PC-3 (cell line): ENCODE data around the gene ANKS1A.

ENCODE experiments used
- EZH2 ChIP-seq: fragments of 300-600 bp; sonication (generic); IDR thresholded peaks from one replicate; pipeline ENCODE4 v1.6.1; 2017; ENCODE audit warnings: antibody characterized with exemption, mild to moderate bottlenecking, low read length; ENCODE audit not compliant: unreplicated experiment
- TF ChIP-seq, protein P1 (sequence below): fragments of 300-600 bp; sonication (generic); conservative IDR thresholded peaks from 2 replicates; pipeline ENCODE4 v1.5.1; 2017; ENCODE audit warnings: antibody characterized with exemption, low read depth, mild to moderate bottlenecking, low read length

DNA sequence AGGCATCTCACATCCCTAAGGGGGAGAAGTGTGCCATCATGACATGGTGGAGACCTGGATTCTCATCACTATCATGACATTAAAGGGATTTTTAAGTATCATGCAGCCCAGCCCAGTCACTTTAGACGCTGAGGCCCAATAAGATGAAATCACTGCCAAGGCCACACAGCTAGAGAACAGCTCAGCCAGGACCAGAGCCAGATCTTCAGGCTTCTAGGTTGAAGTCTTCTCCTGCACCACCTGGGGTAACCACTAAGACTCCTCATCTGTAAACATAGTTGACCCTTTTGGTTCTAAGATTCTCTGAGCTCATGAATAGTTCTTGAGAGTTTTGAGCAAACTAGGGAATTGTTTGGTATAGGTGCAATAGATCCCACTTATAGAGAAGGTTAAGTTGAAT lies 126.9 kb downstream of the ANKS1A start:
- TF ChIP-seq, protein P1, sequence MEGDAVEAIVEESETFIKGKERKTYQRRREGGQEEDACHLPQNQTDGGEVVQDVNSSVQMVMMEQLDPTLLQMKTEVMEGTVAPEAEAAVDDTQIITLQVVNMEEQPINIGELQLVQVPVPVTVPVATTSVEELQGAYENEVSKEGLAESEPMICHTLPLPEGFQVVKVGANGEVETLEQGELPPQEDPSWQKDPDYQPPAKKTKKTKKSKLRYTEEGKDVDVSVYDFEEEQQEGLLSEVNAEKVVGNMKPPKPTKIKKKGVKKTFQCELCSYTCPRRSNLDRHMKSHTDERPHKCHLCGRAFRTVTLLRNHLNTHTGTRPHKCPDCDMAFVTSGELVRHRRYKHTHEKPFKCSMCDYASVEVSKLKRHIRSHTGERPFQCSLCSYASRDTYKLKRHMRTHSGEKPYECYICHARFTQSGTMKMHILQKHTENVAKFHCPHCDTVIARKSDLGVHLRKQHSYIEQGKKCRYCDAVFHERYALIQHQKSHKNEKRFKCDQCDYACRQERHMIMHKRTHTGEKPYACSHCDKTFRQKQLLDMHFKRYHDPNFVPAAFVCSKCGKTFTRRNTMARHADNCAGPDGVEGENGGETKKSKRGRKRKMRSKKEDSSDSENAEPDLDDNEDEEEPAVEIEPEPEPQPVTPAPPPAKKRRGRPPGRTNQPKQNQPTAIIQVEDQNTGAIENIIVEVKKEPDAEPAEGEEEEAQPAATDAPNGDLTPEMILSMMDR = no peak
- no peak for TF ChIP-seq EZH2
